A549 treated with Hydrocortisone at 1 μM for 4 hours (cell line): ENCODE results near the gene LIPC. TPM values are rescaled to one million over a fixed set of nuclear protein-coding genes. Genes with fewer than 3 reads are reported as not detected.

Experiments
- total RNA-seq: library from RNA; stranded (reverse); fragments of 200-300 nt; extraction: Qiagen RNA extraction; gene quantifications from 5 replicates; pipeline ENCODE4 v1.2.3, GENCODE V29; 2022

The LIPC gene
- total RNA-seq: 0.07 to 0.17 TPM (median 0.12 TPM) in 5 replicates

DNA sequence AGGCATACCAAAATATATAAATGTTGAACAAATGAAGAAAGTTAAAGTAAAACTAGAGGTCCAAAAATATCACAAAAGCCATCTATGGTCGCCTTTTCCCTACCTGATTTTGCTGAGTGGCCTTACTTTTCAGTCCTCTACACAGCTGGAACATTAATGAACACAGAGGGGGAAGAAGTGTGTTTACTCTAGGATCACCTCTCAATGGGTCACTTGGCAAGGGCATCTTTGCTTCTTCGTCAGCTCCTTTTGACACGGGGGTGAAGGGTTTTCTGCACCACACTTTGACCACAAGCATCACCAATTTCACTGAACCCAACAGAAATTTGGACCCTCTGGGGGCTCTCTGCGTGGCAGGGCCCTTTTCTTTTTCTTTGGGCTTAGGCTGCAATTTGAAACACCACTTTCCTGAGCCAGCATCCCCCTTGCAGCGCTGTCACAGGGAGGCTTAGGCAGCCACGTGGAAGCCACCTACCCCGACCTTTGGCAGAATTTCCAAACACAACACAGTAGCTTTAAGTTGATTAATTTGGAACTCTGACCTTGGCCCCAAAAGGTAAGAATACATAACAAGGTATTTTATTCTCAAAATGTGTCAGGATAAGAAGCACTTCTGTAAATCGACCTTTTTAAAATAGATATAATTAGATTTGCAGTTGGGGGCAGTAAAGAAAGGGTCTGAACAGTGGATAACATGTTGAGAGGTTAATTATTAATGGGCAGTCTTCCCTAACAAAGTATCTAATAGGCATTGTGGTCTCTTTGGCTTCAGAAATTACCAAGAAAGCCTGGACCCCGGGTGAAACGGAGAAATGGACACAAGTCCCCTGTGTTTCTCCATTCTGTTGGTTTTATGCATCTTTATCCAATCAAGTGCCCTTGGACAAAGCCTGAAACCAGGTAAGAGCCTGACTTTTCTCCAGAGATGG is at the start of gene LIPC:
Gene LIPC (plus strand): TSS at position 771 of the 929 bp plus-strand sequence. CDS start 42 bp downstream, at position 813.

